Panc1 (cell line): ENCODE measurements around the gene ENTPD2. TPM values are rescaled to one million over a fixed set of nuclear protein-coding genes. Genes with fewer than 3 reads are reported as not detected.

Experiments
- ATAC-seq: fragments of 200-7000 bp; cut with Tn5 transposase; 2 replicates; pipeline ENCODE4 v1.9.1; 2020; ENCODE audit warnings: mild to moderate bottlenecking, moderate library complexity
- BruUV-seq: library from RNA; stranded (reverse); fragments of 400-500 nt; replicated peaks from 2 replicates; lab custom pipeline; 2021; lab: Mats Ljungman, UMichigan
- CTCF ChIA-PET: fragments of 300-600 bp; sonication (Branson Sonifier 250); formaldehyde crosslinking; loops from one replicate; lab custom pipeline; 2022; ENCODE audit warnings: antibody characterized with exemption; lab: Charles Lee
- POLR2A ChIA-PET: fragments of 300-600 bp; sonication (Branson Sonifier 250); formaldehyde crosslinking; loops from one replicate; lab custom pipeline; 2022; ENCODE audit warnings: antibody characterized with exemption; lab: Charles Lee
- DNase-seq: peaks from one replicate; pipeline ENCODE4 v3.0.0-alpha.2; 2010; ENCODE audit warnings: low read depth, low spot score
- H3K27ac ChIP-seq: 2 replicates; pipeline ENCODE4 v1.5.1; 2011; ENCODE audit warnings: mild to moderate bottlenecking, low read length, inconsistent platforms
- H3K27me3 ChIP-seq: fragments of 200-500 bp; sonication (Bioruptor generic); 2 replicates; pipeline ENCODE4 v1.6.0; 2014; ENCODE audit warnings: low read length, inconsistent platforms; ENCODE audit not compliant: control insufficient read depth, insufficient read depth
- H3K36me3 ChIP-seq: fragments of 200-500 bp; sonication (Bioruptor generic); 2 replicates; pipeline ENCODE4 v1.5.1; 2014; ENCODE audit warnings: inconsistent platforms, mild to moderate bottlenecking, low read length, moderate library complexity; ENCODE audit not compliant: control insufficient read depth, insufficient read depth
- H3K4me1 ChIP-seq: 2 replicates; pipeline ENCODE4 v1.5.1; 2011; ENCODE audit warnings: inconsistent platforms, mild to moderate bottlenecking, low read length, moderate library complexity; ENCODE audit not compliant: control insufficient read depth, insufficient read depth
- H3K4me3 ChIP-seq, 2 experiments: 2 replicates each; pipeline ENCODE4 v1.5.1; 2011 to 2012; ENCODE audit warnings: low read depth in 2 of 2, low read length in 2 of 2, mild to moderate bottlenecking in 2 of 2, inconsistent platforms in 1 of 2, moderate library complexity in 1 of 2
- H3K9me3 ChIP-seq: fragments of 200-500 bp; sonication (Bioruptor generic); 2 replicates; pipeline ENCODE4 v1.5.1; 2014; ENCODE audit warnings: low read depth, mild to moderate bottlenecking, inconsistent platforms, low read length, moderate library complexity; ENCODE audit not compliant: control insufficient read depth, insufficient read depth
- POLR2AphosphoS5 ChIP-seq: IDR thresholded peaks from 2 replicates; pipeline ENCODE4 v1.6.1; 2012; ENCODE audit warnings: mild to moderate bottlenecking, low read depth, low read length, moderate library complexity
- REST ChIP-seq, 2 experiments: IDR thresholded peaks; 2 replicates each; pipeline ENCODE4 v1.6.1; 2011 to 2012; ENCODE audit warnings: low read depth in 2 of 2, control low read depth in 1 of 2, low read length in 1 of 2, mild to moderate bottlenecking in 1 of 2, moderate library complexity in 1 of 2; ENCODE audit not compliant: insufficient read depth in 1 of 2
- SIN3A ChIP-seq: IDR thresholded peaks from 2 replicates; pipeline ENCODE4 v1.6.1; 2012; ENCODE audit warnings: low read depth, mild to moderate bottlenecking, low read length, moderate library complexity, borderline replicate concordance; ENCODE audit not compliant: insufficient read depth
- TCF7L2 ChIP-seq: IDR thresholded peaks from 2 replicates; pipeline ENCODE4 v1.6.1; 2011; ENCODE audit warnings: mild to moderate bottlenecking, low read depth, low read length, inconsistent platforms
- in situ Hi-C: cut with HindIII; loops from 2 replicates; pipeline ENCODE4 v1.10.0; 2016; ENCODE audit warnings: low sequenced_read_pairs, low pct_unique_long_range_greater_than_20kb
- intact Hi-C: fragments of 100-400 bp; cut with micrococcal nuclease; formaldehyde crosslinking; loops from one replicate; pipeline ENCODE4 v1.10.0; 2022; ENCODE audit not compliant: unreplicated experiment
- total RNA-seq: library from RNA; stranded (reverse); gene quantifications from one replicate; pipeline ENCODE4 v1.2.1, GENCODE V29; 2021; ENCODE audit not compliant: unreplicated experiment
- TF ChIP-seq, protein P1 (sequence below): fragments of 450-650 bp; IDR thresholded peaks from 2 replicates; pipeline ENCODE4 v1.5.1; 2017; ENCODE audit warnings: mild to moderate bottlenecking

The ENTPD2 gene
- total RNA-seq, 1 experiment from 2014 or later, result 2.8 TPM

GRCh38 chr9:137085920-137086530, 32.2 kb upstream of the ENTPD2 start:
- H3K27me3 ChIP-seq, result no peaks in the 10 kb centered on the region
- ChIA-PET CTCF (interaction anchor here (0.7 kb wide), 1 partner anchor 18 kb away, joined by 3 read pairs; no protein-coding TSS in a partner anchor), POLR2A (interaction anchor here (0.6 kb wide), 3 partner anchors 14 to 118 kb away, joined by 4 to 6 read pairs (median 6); no protein-coding TSS in a partner anchor)
- DNase-seq (no peak), ATAC-seq (peak; percentile 41; the same call in 1 of the 2 replicates)
- intact Hi-C loops (no loop called here), in situ Hi-C loops (no loop called here)
- TF ChIP-seq, protein P1, sequence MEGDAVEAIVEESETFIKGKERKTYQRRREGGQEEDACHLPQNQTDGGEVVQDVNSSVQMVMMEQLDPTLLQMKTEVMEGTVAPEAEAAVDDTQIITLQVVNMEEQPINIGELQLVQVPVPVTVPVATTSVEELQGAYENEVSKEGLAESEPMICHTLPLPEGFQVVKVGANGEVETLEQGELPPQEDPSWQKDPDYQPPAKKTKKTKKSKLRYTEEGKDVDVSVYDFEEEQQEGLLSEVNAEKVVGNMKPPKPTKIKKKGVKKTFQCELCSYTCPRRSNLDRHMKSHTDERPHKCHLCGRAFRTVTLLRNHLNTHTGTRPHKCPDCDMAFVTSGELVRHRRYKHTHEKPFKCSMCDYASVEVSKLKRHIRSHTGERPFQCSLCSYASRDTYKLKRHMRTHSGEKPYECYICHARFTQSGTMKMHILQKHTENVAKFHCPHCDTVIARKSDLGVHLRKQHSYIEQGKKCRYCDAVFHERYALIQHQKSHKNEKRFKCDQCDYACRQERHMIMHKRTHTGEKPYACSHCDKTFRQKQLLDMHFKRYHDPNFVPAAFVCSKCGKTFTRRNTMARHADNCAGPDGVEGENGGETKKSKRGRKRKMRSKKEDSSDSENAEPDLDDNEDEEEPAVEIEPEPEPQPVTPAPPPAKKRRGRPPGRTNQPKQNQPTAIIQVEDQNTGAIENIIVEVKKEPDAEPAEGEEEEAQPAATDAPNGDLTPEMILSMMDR, result no peak
- TF ChIP-seq POLR2AphosphoS5, result no peak
- TF ChIP-seq SIN3A, result no peak
- no peak for TF ChIP-seq TCF7L2
- TF ChIP-seq REST (IDR thresholded peaks at IDR 0.05; ENCODE audit: insufficient read depth in 1 of 2, low read depth in 2 of 2, low read length in 1 of 2), result no peak
- H3K4me3 ChIP-seq, result peak overlapping the region; percentile 60 to 63
- peak overlapping the region; percentile 88 for H3K27ac ChIP-seq
- H3K4me1 ChIP-seq, result peaks cover 40% of the 10 kb centered on the region
- H3K36me3 ChIP-seq, result no peaks in the 10 kb centered on the region; the same call in 1 of the 2 replicates
- H3K9me3 ChIP-seq, result no peaks in the 10 kb centered on the region
- TSS peak; percentile 93 for BruUV-seq

DNA sequence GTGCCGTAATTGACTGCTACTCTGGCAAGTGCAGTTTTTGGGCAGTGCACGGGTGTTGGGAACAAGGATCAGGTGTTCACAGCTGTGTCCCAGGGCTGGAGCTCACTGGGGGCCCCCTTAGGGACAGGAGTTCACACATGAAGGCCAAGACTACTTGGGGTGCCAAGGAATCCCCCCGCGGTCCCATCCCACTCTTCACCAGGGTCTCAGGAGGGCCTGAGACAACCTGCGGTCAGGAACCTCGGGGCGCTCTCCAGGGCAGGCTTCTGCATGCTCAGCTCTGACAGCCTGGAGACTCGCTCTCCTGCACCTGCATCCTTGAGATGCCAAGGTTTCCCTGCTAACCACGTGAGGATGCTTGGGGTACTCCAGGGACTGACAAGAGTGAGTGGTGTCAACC, 30.7 kb upstream of the ENTPD2 start:
- ChIA-PET POLR2A (interaction anchor here (0.6 kb wide), 2 partner anchors 11 to 34 kb away, joined by 4 to 6 read pairs; no protein-coding TSS in a partner anchor), CTCF (no interaction called here)
- peaks cover 40% of the 10 kb centered on the region for H3K4me1 ChIP-seq
- no TSS peak for BruUV-seq
- H3K36me3 ChIP-seq, result no peaks in the 10 kb centered on the region; the same call in 1 of the 2 replicates
- in situ Hi-C loops, result no loop called here
- no peak for DNase-seq
- no peaks in the 10 kb centered on the region for H3K27me3 ChIP-seq
- intact Hi-C loops, result no loop called here
- TF ChIP-seq SIN3A, result no peak
- TF ChIP-seq POLR2AphosphoS5, result 0 out of 2 replicates have a peak, but pooled peaks have one; percentile 29
- no peak for TF ChIP-seq TCF7L2
- TF ChIP-seq REST (IDR thresholded peaks at IDR 0.05; ENCODE audit: insufficient read depth in 1 of 2, low read depth in 2 of 2, low read length in 1 of 2), result no peak
- TF ChIP-seq, protein P1, result no peak
- peak overlapping the region; percentile 23; the same call in 1 of the 2 replicates for H3K27ac ChIP-seq
- ATAC-seq, result no peak
- H3K4me3 ChIP-seq, result no peak overlapping the region
- no peaks in the 10 kb centered on the region for H3K9me3 ChIP-seq
